Tibial nerve (tissue), 4 donors: ENCODE results near the gene FBXL20.

Source experiments
- EP300 ChIP-seq, 2 donors: sonication (generic); formaldehyde crosslinking; IDR thresholded peaks; one replicate each; pipeline ENCODE4 v1.6.1; 2017; ENCODE audit warnings: antibody characterized with exemption in 2 of 2, mild to moderate bottlenecking in 1 of 2
- POLR2A ChIP-seq, 2 donors: fragments of 450-650 bp; IDR thresholded peaks; one replicate each; pipeline ENCODE4 v1.6.1; 2017; ENCODE audit warnings: antibody characterized with exemption in 2 of 2, mild to moderate bottlenecking in 2 of 2, moderate library complexity in 2 of 2
- TF ChIP-seq, protein P1 (sequence below), 5 experiments: fragments of 200-600 bp in 3 of 5; fragments of 450-650 bp in 2 of 5; sonication (generic) in 3 of 5; IDR thresholded peaks; one replicate each; pipeline ENCODE4 v1.5.1; 2016 to 2019; ENCODE audit warnings: antibody characterized with exemption in 5 of 5, mild to moderate bottlenecking in 3 of 5, moderate library complexity in 2 of 5

DNA sequence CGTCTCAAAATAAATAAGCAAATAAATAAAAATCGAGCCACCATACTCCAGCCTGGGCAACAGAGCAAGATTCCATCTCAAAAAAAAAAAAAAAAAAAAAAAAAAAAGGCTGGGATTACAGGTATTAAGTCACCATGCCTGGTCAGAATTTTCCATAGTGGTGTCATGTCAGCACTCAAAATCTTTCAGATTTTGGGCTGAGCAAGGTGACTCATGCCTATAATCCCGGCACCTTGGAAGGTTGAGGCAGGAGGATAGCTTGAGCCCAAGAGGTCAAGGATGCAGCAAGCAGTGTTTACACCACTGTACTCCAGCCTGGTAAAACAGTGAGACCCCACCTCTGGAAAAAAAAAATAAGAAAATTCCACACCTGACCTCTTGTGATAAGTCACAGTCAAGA, 52.2 kb downstream of the FBXL20 start:
- TF ChIP-seq, protein P1, sequence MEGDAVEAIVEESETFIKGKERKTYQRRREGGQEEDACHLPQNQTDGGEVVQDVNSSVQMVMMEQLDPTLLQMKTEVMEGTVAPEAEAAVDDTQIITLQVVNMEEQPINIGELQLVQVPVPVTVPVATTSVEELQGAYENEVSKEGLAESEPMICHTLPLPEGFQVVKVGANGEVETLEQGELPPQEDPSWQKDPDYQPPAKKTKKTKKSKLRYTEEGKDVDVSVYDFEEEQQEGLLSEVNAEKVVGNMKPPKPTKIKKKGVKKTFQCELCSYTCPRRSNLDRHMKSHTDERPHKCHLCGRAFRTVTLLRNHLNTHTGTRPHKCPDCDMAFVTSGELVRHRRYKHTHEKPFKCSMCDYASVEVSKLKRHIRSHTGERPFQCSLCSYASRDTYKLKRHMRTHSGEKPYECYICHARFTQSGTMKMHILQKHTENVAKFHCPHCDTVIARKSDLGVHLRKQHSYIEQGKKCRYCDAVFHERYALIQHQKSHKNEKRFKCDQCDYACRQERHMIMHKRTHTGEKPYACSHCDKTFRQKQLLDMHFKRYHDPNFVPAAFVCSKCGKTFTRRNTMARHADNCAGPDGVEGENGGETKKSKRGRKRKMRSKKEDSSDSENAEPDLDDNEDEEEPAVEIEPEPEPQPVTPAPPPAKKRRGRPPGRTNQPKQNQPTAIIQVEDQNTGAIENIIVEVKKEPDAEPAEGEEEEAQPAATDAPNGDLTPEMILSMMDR (IDR thresholded peaks at IDR 0.05): no peak
- TF ChIP-seq POLR2A (IDR thresholded peaks at IDR 0.05): no peak
- no peak for TF ChIP-seq EP300 (IDR thresholded peaks at IDR 0.05)
